Posterior vena cava (tissue), 2 donors: Measurements from ENCODE around the gene BAMBI. TPM values are rescaled to one million over a fixed set of nuclear protein-coding genes. Genes with fewer than 3 reads are reported as not detected.
A peak's percentile ranks its signal among the peaks of the same experiment; 100 is the strongest.

Experiments used
- DNase-seq: peaks from one replicate; pipeline ENCODE4 v3.0.0-alpha.2; 2020; ENCODE audit warnings: low spot score
- intact Hi-C, 2 donors: fragments of 100-400 bp; cut with DNase I; formaldehyde crosslinking; loops; one replicate each; pipeline versions ENCODE4 v1.14.1 to v1.14.2; 2022 to 2023
- total RNA-seq, 2 donors: library from RNA; stranded (reverse); fragmentation: NEBNext Ultra II Directional; extraction: Animal tissue kit (Norgen Biotek cat#: 25700); gene quantifications; one replicate each; pipeline ENCODE4 v1.2.1, GENCODE V29; 2021
- donor health status: DM: yes; HTN: yes; CAD: no.
- donor health status: DM: yes; HTN: yes; CAD: no.

Gene BAMBI
- total RNA-seq, 2 donors from 2014 or later: 11.1 to 12.9 TPM

GRCh38 chr10:28722065-28722803 is 44.9 kb downstream of the BAMBI start:
- peak; percentile 85 for DNase-seq
- intact Hi-C loops: no loop called here

- no peak for DNase-seq
- intact Hi-C loops: no loop called here
Observed at GRCh38 chr10:28728366-28728765, 51.0 kb downstream of the BAMBI start.

DNA sequence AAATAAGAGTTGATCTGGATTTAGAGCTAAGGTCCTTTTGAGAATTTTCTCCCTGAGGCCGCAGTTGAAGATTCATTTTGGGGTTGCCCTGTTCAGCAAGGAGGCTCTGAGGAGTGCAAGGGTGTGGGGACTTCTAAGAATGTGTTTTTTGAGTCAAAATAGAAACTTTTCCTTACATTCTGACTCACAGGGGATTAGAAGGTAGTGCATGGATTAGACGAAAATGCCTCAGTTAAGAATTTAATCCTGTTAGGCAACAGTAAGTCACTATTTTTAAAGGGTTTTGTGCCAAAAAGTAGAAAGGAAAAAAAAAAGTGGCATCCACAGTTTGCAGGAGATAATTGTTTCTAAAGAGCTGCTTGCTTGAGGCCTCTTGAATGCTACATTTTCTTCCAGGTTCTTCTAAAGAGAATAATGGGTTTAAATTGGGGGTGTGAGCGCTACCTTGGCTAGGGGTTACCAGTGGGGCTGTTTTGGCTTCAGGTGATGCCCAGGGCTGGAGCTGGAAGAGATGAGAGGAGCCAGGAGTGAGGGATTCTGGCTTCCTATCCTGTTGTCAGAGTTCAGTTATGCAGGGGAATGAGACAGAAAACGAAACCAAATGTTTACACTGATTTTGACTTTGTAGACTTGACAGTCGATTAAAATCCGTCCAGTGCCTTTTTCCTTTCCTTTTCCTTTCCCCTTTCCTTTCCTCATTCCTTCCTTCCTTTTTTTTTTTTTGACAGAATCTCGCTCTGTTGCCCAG is 52.9 kb downstream of the BAMBI start:
- intact Hi-C loops: no loop called here
- DNase-seq: no peak

GRCh38 chr10:28732091-28732490 is 54.8 kb downstream of the BAMBI start:
- intact Hi-C loops: no loop called here
- DNase-seq: no peak

Other genes starting within 250 kb of the BAMBI start
- gene WAC, start 144.4 kb upstream of the BAMBI start, total RNA-seq: 100 to 1,000 TPM; 101 to 124 TPM